Natural killer cell (primary cell): ENCODE measurements around the gene MTERF4. TPM values are rescaled to one million over a fixed set of nuclear protein-coding genes. Genes with fewer than 3 reads are reported as not detected.

Experiments
- ATAC-seq, 3 donors: fragments of 150-1000 bp in 2 of 3; fragments of 200-7000 bp in 1 of 3; cut with Tn5 transposase; 1 replicate in 1 of 3; 2 replicates in 2 of 3; pipeline ENCODE4 v1.10.0; 2021; ENCODE audit warnings: mild to moderate bottlenecking in 2 of 3, moderate library complexity in 2 of 3
- DNase-seq, 2 donors: peaks; one replicate each; pipeline versions ENCODE4 v3.0.0 to v3.0.0-alpha.2; 2013 to 2021; ENCODE audit warnings: mixed read lengths in 1 of 2
- H3K27ac ChIP-seq: one replicate; pipeline ENCODE4 v1.5.1; 2013; ENCODE audit warnings: mild to moderate bottlenecking, low read length
- H3K27me3 ChIP-seq: one replicate; pipeline ENCODE4 v1.6.1; 2013; ENCODE audit warnings: low read length; ENCODE audit not compliant: control insufficient read depth, insufficient read depth
- H3K36me3 ChIP-seq: one replicate; pipeline ENCODE4 v1.6.1; 2013; ENCODE audit warnings: low read length; ENCODE audit not compliant: control insufficient read depth, insufficient read depth
- H3K4me1 ChIP-seq: one replicate; pipeline ENCODE4 v1.6.1; 2013; ENCODE audit warnings: low read length; ENCODE audit not compliant: control insufficient read depth, insufficient read depth
- H3K4me3 ChIP-seq: one replicate; pipeline ENCODE4 v1.5.1; 2013; ENCODE audit warnings: low read length
- H3K9me3 ChIP-seq: one replicate; pipeline ENCODE4 v1.6.1; 2013; ENCODE audit warnings: low read length; ENCODE audit not compliant: control insufficient read depth, insufficient read depth
- H3K27ac Mint-ChIP-seq, 2 donors: one replicate each; pipeline ENCODE4 v1.8.0; 2022; ENCODE audit warnings: mild to moderate bottlenecking in 2 of 2, mixed read lengths in 2 of 2, moderate library complexity in 1 of 2
- H3K27me3 Mint-ChIP-seq, 2 donors: one replicate each; pipeline ENCODE4 v1.8.0; 2022; ENCODE audit warnings: low read depth in 2 of 2, mixed read lengths in 2 of 2
- H3K36me3 Mint-ChIP-seq: one replicate; pipeline ENCODE4 v1.8.0; 2022; ENCODE audit warnings: mixed read lengths
- H3K4me1 Mint-ChIP-seq, 2 donors: one replicate each; pipeline ENCODE4 v1.8.0; 2022; ENCODE audit warnings: mixed read lengths in 2 of 2
- H3K4me3 Mint-ChIP-seq: one replicate; pipeline ENCODE4 v1.8.0; 2022; ENCODE audit warnings: mild to moderate bottlenecking, moderate library complexity, mixed read lengths
- H3K9me3 Mint-ChIP-seq, 2 donors: one replicate each; pipeline ENCODE4 v1.8.0; 2022; ENCODE audit warnings: mixed read lengths in 2 of 2
- WGBS: methylation state at CpG from one replicate; pipeline ENCODE4 v1.1.7; 2013; ENCODE audit warnings: missing lambda C conversion rate; ENCODE audit not compliant: insufficient coverage; 5-methylcytosine and 5-hydroxymethylcytosine counted together
- intact Hi-C: fragments of 100-400 bp; cut with micrococcal nuclease; formaldehyde crosslinking; loops from one replicate; pipeline ENCODE4 v1.14.2; 2022
- total RNA-seq, 4 donors: library from RNA; stranded (reverse); fragments of 120-200 nt in 1 of 4; gene quantifications; one replicate each; pipeline versions ENCODE4 v1.2.3 to v1.2.4, GENCODE V29; 2013 to 2022
- TF ChIP-seq, protein P1 (sequence below): fragments of 200-600 bp; IDR thresholded peaks from one replicate; pipeline ENCODE4 v1.8.0; 2022; ENCODE audit warnings: antibody characterized with exemption

The MTERF4 gene
- total RNA-seq, 3 donors from 2014 or later (not counting 1 experiment from before 2014, with no cell fraction given), result 38.9 to 45.5 (median 39.2) TPM

DNA sequence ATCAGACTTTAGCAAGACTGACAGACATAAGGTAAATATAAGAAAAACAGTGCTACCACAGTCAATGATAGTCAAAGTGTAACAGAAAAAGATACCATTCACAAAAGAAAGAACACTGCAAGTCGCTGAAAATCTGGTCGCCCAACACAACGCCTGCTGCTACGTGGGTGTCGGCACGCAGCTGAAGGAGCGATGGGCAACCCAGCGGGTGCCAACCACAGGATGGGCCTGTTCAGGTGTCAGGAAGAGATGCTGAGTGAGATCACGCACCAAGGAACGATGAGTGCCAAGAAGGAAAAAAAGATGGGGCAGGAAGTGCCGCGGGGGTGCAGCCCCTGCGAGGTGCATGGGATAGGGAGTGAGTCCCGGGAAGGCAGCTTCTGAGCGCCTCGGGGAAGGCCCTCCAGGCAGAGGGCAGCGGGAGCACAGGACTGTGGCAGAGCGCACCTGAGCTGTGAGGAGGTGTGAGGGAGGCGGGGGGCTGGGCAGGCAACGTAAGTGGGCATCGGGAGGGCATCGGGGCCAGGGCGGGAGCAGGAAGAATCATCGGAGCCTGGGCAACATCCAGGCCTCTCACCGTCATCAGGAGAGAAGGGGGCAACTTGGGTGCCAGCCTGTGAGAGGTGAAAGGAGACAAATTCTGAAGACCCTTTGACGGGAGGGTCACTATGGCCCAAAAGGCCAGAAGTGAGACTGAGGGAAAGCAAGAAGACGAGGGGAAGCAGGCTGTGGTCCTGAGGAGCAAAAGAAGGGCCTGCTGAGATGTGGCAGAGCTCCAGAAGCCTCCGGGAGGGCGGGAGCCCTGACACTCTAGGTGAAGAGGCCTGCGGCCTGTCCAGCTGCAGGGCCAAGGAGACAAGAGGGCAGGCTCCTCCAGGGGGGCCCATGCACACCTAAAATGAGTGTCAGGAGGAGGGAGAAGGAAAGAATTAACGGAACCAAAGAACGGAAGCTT, 14.8 kb upstream of the MTERF4 start:
- Histone ChIP-seq H3K27ac (no peak overlapping the region), H3K9me3 (no peaks in the 10 kb centered on the region), H3K4me3 (no peak overlapping the region), H3K27me3 (no peaks in the 10 kb centered on the region), H3K36me3 (peaks cover 8% of the 10 kb centered on the region), H3K4me1 (peaks cover 4% of the 10 kb centered on the region)
- no peak for ATAC-seq
- Mint-ChIP-seq H3K36me3 (no peaks in the 10 kb centered on the region), H3K9me3 (no peaks in the 10 kb centered on the region), H3K27me3 (no peaks in the 10 kb centered on the region), H3K4me1 (no peaks in the 10 kb centered on the region), H3K4me3 (no peak overlapping the region), H3K27ac (no peak overlapping the region)
- 96% methylated on average over 30 of the region's 32 CpGs for WGBS
- TF ChIP-seq, protein P1, sequence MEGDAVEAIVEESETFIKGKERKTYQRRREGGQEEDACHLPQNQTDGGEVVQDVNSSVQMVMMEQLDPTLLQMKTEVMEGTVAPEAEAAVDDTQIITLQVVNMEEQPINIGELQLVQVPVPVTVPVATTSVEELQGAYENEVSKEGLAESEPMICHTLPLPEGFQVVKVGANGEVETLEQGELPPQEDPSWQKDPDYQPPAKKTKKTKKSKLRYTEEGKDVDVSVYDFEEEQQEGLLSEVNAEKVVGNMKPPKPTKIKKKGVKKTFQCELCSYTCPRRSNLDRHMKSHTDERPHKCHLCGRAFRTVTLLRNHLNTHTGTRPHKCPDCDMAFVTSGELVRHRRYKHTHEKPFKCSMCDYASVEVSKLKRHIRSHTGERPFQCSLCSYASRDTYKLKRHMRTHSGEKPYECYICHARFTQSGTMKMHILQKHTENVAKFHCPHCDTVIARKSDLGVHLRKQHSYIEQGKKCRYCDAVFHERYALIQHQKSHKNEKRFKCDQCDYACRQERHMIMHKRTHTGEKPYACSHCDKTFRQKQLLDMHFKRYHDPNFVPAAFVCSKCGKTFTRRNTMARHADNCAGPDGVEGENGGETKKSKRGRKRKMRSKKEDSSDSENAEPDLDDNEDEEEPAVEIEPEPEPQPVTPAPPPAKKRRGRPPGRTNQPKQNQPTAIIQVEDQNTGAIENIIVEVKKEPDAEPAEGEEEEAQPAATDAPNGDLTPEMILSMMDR, result no peak
- DNase-seq, result no peak
- intact Hi-C loops, result no loop called here

DNA sequence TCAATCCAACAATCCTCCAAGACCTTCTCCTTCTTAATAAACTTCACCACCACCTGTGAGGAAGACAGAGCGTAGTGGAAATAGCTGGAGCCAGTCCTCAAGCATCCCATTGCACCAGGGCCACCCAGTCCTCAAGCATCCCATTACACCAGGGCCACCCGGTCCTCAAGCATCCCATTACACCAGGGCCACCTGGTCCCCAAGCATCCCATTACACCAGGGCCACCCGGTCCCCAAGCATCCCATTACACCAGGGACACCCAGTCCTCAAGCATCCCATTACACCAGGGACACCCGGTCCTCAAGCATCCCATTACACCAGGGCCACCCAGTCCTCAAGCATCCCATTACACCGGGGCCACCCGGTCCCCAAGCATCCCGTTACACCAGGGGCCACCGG, 13.3 kb upstream of the MTERF4 start:
- intact Hi-C loops, result no loop called here
- Histone ChIP-seq H3K4me1 (peaks cover 14% of the 10 kb centered on the region), H3K9me3 (no peaks in the 10 kb centered on the region), H3K36me3 (peaks cover 6% of the 10 kb centered on the region), H3K27me3 (no peaks in the 10 kb centered on the region), H3K4me3 (no peak overlapping the region), H3K27ac (no peak overlapping the region)
- no peak for DNase-seq
- 95% methylated on average over 8 of the region's 8 CpGs for WGBS
- ATAC-seq, result no peak
- H3K9me3 Mint-ChIP-seq, result no peaks in the 10 kb centered on the region
- no peaks in the 10 kb centered on the region for H3K36me3 Mint-ChIP-seq
- no peaks in the 10 kb centered on the region for H3K27me3 Mint-ChIP-seq
- TF ChIP-seq, protein P1, result no peak
- H3K4me1 Mint-ChIP-seq, result no peaks in the 10 kb centered on the region
- no peak overlapping the region for H3K4me3 Mint-ChIP-seq
- no peak overlapping the region for H3K27ac Mint-ChIP-seq

DNA sequence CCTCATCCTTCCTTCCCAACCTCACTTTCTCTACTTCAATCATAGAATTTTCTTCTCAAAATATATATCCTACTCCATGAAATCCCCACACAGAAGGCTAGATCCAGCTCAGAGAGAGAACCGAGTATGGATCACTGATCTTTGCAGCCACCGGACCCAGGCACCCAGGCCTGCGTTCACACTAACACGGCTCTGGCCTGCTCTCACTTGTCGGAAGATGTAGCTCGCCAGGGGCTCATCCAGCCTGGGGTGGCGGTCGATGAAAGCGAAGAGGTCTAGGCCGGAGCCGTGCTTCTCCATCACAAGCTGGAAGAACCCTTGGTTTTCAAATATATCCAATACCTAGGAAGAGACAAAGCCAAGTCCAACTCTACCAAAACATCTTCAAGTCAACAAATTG, 12.7 kb upstream of the MTERF4 start:
- 97% methylated on average over 11 of the region's 11 CpGs for WGBS
- Histone ChIP-seq H3K9me3 (no peaks in the 10 kb centered on the region), H3K4me1 (peaks cover 19% of the 10 kb centered on the region), H3K36me3 (peaks cover 6% of the 10 kb centered on the region), H3K4me3 (no peak overlapping the region), H3K27me3 (no peaks in the 10 kb centered on the region), H3K27ac (no peak overlapping the region)
- Mint-ChIP-seq H3K36me3 (no peaks in the 10 kb centered on the region), H3K27me3 (no peaks in the 10 kb centered on the region), H3K27ac (no peak overlapping the region), H3K9me3 (no peaks in the 10 kb centered on the region), H3K4me3 (no peak overlapping the region), H3K4me1 (no peaks in the 10 kb centered on the region)
- TF ChIP-seq, protein P1, result no peak
- intact Hi-C loops, result no loop called here
- no peak for DNase-seq
- no peak for ATAC-seq
